Measurements from ENCODE around the gene CDH5. TPM values are rescaled to one million over a fixed set of nuclear protein-coding genes. Genes with fewer than 3 reads are reported as not detected.

The CDH5 gene
- total and polyA plus RNA-seq, 2 experiments from 2014 or later, result not detected

DNA sequence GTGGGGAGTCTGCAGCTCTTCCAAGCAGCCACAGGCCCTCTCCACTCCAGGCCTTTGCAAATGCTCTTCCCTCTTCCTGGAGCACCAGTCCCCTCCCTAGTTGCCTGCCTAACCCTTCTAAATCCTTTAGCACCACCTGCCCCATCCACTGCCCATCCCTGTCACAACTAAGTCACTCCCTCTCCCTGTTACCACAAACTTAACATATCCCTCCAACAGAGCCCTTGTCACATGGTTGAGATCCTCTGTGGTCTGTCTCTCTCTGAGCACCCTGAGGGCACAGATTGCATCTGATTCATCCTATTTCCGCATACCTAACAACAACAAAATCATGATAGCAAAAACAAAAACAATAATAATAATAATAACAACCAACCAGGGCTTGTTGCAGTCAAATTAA lies 49.6 kb downstream of the CDH5 start:
- no peaks in the 10 kb centered on the region for H3K27me3 ChIP-seq (replicated peaks; ENCODE audit: insufficient read depth)
- H3K9ac ChIP-seq, result no peak overlapping the region
- H3K4me3 ChIP-seq, result no peak overlapping the region
- no peak for TF ChIP-seq EZH2phosphoT487 (IDR thresholded peaks at IDR 0.05; ENCODE audit: insufficient read depth, low read depth)
- no peak for TF ChIP-seq EZH2 (IDR thresholded peaks at IDR 0.05; ENCODE audit: insufficient read depth, poor library complexity, severe bottlenecking)
- H3K79me2 ChIP-seq (ENCODE audit: insufficient read depth), result no peaks in the 10 kb centered on the region
- peaks cover 36% of the 10 kb centered on the region for H3K4me1 ChIP-seq (ENCODE audit: insufficient read depth)
- no peaks in the 10 kb centered on the region for H4K20me1 ChIP-seq (ENCODE audit: insufficient read depth)
- no peaks in the 10 kb centered on the region for H3K36me3 ChIP-seq (ENCODE audit: low read depth)
- H3K27ac ChIP-seq, result no peak overlapping the region; the same call in 1 of the 2 replicates
- H3K4me2 ChIP-seq (ENCODE audit: unreplicated experiment), result no peak overlapping the region
- peaks cover 42% of the 10 kb centered on the region for H3F3A ChIP-seq (ENCODE audit: insufficient read depth)
- DNase-seq, result peak; percentile 47
- H3K9me3 ChIP-seq (ENCODE audit: low read depth), result no peaks in the 10 kb centered on the region
- no peaks in the 10 kb centered on the region for H3K9me2 ChIP-seq (ENCODE audit: insufficient read depth)
- in situ Hi-C loops (cut with MboI), result loop anchor here (25.0 kb wide), 1 partner anchor 446 kb away; no protein-coding TSS in a partner anchor
- 79 to 96% methylated on average over 1 of the region's 1 CpG for WGBS, 2 experiments (ENCODE audit: low coverage in 1 of 2, low lambda C conversion rate in 2 of 2, missing lambda C conversion rate in 2 of 2)
- no peak overlapping the region for H2AFZ ChIP-seq

DNA sequence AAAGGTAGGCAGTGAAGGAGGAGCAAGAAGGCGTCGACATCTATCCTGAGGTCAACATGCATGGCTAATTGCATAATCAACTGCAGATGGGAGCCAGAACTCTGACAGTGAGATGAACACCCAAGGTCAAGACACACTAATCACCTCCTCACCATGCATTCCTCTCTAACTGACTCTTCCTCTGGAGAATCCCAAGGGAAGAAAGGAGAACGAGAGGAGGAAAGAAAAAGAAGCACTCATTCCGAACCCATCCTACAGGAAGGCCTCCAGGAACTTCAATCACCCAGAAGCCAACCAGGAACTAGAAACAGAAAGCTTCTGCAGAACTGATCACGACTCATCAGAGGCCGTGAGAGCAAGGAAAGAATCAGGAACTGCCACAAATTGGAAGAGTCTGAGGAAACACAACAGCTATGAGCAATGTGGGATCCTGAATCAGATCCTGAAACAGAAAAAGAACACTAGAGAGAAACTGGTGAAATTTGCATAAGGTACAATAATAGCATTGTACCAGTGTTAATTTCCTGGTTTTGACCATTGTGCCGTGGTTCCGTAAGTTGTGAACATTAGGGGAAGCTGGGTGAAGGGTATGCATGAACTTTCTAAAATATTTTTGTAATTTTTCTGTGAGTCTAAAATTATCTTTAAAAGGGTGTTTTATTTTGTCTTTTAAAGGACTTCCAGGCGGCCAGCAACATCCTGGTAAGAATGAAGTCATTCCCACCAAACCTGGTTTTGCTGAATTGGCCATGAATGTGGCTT lies 50.6 kb downstream of the CDH5 start:
- H4K20me1 ChIP-seq (ENCODE audit: insufficient read depth), result no peaks in the 10 kb centered on the region
- TF ChIP-seq EZH2phosphoT487 (IDR thresholded peaks at IDR 0.05; ENCODE audit: insufficient read depth, low read depth) (no peak), EZH2 (IDR thresholded peaks at IDR 0.05; ENCODE audit: insufficient read depth, poor library complexity, severe bottlenecking) (no peak)
- no peaks in the 10 kb centered on the region for H3K9me2 ChIP-seq (ENCODE audit: insufficient read depth)
- in situ Hi-C loops (cut with MboI), result loop anchor here (25.0 kb wide), 1 partner anchor 445 kb away; no protein-coding TSS in a partner anchor
- H3K79me2 ChIP-seq (ENCODE audit: insufficient read depth), result no peaks in the 10 kb centered on the region
- peaks cover 36% of the 10 kb centered on the region for H3K4me1 ChIP-seq (ENCODE audit: insufficient read depth)
- DNase-seq, result peak; percentile 85
- H3F3A ChIP-seq (ENCODE audit: insufficient read depth), result peaks cover 42% of the 10 kb centered on the region
- H3K4me3 ChIP-seq, result no peak overlapping the region
- H3K36me3 ChIP-seq (ENCODE audit: low read depth), result no peaks in the 10 kb centered on the region
- no peaks in the 10 kb centered on the region for H3K9me3 ChIP-seq (ENCODE audit: low read depth)
- peak overlapping the region; percentile 52 for H3K27ac ChIP-seq
- H2AFZ ChIP-seq, result no peak overlapping the region; the same call in 1 of the 2 replicates
- no peaks in the 10 kb centered on the region for H3K27me3 ChIP-seq (replicated peaks; ENCODE audit: insufficient read depth)
- H3K9ac ChIP-seq, result no peak overlapping the region
- 42% methylated on average over 9 of the region's 9 CpGs for WGBS, 2 experiments (ENCODE audit: low coverage in 1 of 2, low lambda C conversion rate in 2 of 2, missing lambda C conversion rate in 2 of 2)
- H3K4me2 ChIP-seq (ENCODE audit: unreplicated experiment), result peak overlapping the region; percentile 24

DNA sequence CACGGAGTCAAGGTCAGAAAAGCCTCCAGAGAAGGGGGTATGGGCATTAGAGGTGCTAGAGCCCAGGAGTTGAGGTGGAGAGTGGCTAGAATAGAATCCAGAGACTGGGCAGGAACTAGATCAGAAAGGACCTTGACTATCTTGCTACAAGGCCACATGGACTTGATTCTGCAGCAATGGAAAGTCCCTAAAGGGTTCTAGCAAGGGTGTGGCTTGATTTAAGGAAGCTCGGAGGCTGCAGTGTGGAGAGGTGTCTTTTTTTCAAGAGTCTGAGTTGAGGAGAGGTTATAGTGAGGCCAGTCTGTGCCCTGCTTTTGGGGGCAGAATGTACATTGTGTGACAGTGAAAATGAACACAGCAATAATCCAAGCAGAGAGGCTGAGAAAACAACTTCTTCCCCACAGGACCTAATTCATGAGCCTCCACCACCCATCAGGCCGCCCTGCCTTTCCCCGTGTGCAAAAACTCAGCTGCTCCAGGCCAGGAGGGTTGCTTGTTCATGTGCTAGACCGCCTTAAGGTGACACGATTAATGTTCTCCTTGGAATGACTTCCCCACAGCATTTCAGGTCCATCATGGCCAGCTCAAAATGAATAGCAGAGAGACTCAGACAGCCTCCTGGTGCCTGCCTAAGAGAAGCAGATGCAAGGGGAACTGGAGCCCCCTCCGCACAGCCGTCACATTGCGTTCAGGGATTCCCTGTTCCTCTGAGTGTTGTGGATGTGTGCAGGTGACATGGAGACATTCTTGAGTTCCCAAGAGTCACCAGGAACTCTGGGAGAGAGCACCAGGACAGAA lies 51.9 kb downstream of the CDH5 start:
- Histone ChIP-seq H3K4me1 (ENCODE audit: insufficient read depth) (peaks cover 36% of the 10 kb centered on the region), H3K79me2 (ENCODE audit: insufficient read depth) (no peaks in the 10 kb centered on the region), H3K4me3 (no peak overlapping the region), H3F3A (ENCODE audit: insufficient read depth) (peaks cover 42% of the 10 kb centered on the region), H3K9me2 (ENCODE audit: insufficient read depth) (no peaks in the 10 kb centered on the region), H3K9ac (no peak overlapping the region), H2AFZ (no peak overlapping the region), H4K20me1 (ENCODE audit: insufficient read depth) (no peaks in the 10 kb centered on the region), H3K4me2 (ENCODE audit: unreplicated experiment) (no peak overlapping the region), H3K9me3 (ENCODE audit: low read depth) (no peaks in the 10 kb centered on the region), H3K27me3 (replicated peaks; ENCODE audit: insufficient read depth) (no peaks in the 10 kb centered on the region), H3K27ac (no peak overlapping the region), H3K36me3 (ENCODE audit: low read depth) (no peaks in the 10 kb centered on the region)
- DNase-seq, result no peak
- 80 to 82% methylated on average over 9 of the region's 9 CpGs for WGBS, 2 experiments (ENCODE audit: low coverage in 1 of 2, low lambda C conversion rate in 2 of 2, missing lambda C conversion rate in 2 of 2)
- in situ Hi-C loops (cut with MboI), result loop anchor here (25.0 kb wide), 1 partner anchor 444 kb away; no protein-coding TSS in a partner anchor
- TF ChIP-seq EZH2 (IDR thresholded peaks at IDR 0.05; ENCODE audit: insufficient read depth, poor library complexity, severe bottlenecking), result no peak
- TF ChIP-seq EZH2phosphoT487 (IDR thresholded peaks at IDR 0.05; ENCODE audit: insufficient read depth, low read depth), result no peak

DNA sequence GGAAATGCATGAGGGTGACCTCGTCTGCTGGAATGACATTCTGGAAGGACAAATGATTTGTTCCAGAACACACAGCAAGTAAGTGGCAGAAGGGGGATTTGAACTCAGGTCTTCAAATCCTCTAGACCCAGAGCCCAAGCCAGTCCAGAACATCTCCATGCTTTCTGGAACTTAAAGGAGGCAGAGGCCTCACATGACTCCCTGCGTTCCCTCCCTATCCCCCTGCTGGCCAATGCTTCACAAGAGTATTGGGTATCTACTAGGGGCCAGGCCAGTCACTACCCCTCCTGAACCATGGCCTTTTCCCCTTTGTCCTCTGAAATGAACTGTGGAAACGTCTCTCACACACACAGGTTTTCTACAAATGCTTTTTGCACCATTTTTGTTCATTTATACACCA lies 53.0 kb downstream of the CDH5 start:
- no peak for DNase-seq
- H3K27me3 ChIP-seq (replicated peaks; ENCODE audit: insufficient read depth), result no peaks in the 10 kb centered on the region
- no peaks in the 10 kb centered on the region for H3K9me2 ChIP-seq (ENCODE audit: insufficient read depth)
- in situ Hi-C loops (cut with MboI), result loop anchor here (25.0 kb wide), 1 partner anchor 443 kb away; no protein-coding TSS in a partner anchor
- H3K27ac ChIP-seq, result no peak overlapping the region
- H3K4me3 ChIP-seq, result no peak overlapping the region
- 66 to 68% methylated on average over 3 of the region's 3 CpGs for WGBS, 2 experiments (ENCODE audit: low coverage in 1 of 2, low lambda C conversion rate in 2 of 2, missing lambda C conversion rate in 2 of 2)
- no peaks in the 10 kb centered on the region for H3K9me3 ChIP-seq (ENCODE audit: low read depth)
- H3K9ac ChIP-seq, result no peak overlapping the region
- H4K20me1 ChIP-seq (ENCODE audit: insufficient read depth), result no peaks in the 10 kb centered on the region
- H2AFZ ChIP-seq, result no peak overlapping the region
- peaks cover 38% of the 10 kb centered on the region for H3F3A ChIP-seq (ENCODE audit: insufficient read depth)
- H3K4me2 ChIP-seq (ENCODE audit: unreplicated experiment), result no peak overlapping the region
- TF ChIP-seq EZH2 (IDR thresholded peaks at IDR 0.05; ENCODE audit: insufficient read depth, poor library complexity, severe bottlenecking) (no peak), EZH2phosphoT487 (IDR thresholded peaks at IDR 0.05; ENCODE audit: insufficient read depth, low read depth) (no peak)
- no peaks in the 10 kb centered on the region for H3K36me3 ChIP-seq (ENCODE audit: low read depth)
- H3K4me1 ChIP-seq (ENCODE audit: insufficient read depth), result peaks cover 33% of the 10 kb centered on the region
- no peaks in the 10 kb centered on the region for H3K79me2 ChIP-seq (ENCODE audit: insufficient read depth)
